Choroid plexus epithelial cell (primary cell): Measurements from ENCODE around the gene SH3TC1.

Experiments used
- DNase-seq: peaks from one replicate; pipeline ENCODE4 v3.0.0-alpha.2; 2010; ENCODE audit warnings: low read depth
- H3K4me3 ChIP-seq: 2 replicates; pipeline ENCODE4 v1.5.1; 2011; ENCODE audit warnings: low read depth, mild to moderate bottlenecking, control low read depth, low read length, moderate library complexity
- TF ChIP-seq, protein P1 (sequence below): conservative IDR thresholded peaks from 2 replicates; pipeline ENCODE4 v1.5.1; 2011; ENCODE audit warnings: low read depth, mild to moderate bottlenecking, control low read depth, inconsistent platforms, low read length, moderate library complexity

SH3TC1 gene

DNA sequence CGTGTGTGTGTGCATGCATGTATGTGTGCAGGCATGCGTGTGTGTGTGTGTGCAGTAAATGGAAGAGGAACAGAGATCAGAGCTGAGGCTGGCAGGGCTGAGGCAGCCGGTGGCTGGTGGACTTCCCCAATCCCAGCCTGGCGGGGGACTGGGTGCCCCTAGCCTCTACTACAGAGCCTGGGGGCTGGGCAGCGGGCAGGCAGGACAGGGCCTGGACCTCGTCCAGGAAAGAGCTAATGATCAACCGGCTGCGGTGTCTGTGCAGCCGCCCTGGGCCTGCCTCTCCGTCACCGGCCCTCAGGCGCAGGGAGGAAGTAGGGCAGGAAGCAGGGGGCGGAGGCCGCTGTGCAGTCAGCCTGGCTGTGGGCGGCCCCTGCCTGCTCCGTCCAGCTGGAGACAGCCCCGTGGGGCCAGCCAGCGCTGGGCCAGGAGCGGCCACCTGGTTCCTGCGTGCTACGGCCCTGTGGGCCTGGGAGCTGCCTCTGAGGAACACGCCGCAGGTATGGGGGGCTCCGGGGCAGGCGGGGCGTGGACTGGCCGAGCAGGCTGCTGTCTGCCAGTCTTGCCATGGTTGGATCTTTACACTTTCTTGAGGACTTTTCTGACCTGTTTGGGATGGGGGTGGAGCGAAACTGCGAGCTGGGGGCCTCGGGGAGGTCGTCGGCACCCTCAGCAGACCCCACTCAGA is at the start of gene SH3TC1:
SH3TC1 (plus strand) TSS at position 385 of the 688 bp plus-strand sequence. CDS start 5,905 bp downstream, outside the sequence.
- TF ChIP-seq, protein P1, sequence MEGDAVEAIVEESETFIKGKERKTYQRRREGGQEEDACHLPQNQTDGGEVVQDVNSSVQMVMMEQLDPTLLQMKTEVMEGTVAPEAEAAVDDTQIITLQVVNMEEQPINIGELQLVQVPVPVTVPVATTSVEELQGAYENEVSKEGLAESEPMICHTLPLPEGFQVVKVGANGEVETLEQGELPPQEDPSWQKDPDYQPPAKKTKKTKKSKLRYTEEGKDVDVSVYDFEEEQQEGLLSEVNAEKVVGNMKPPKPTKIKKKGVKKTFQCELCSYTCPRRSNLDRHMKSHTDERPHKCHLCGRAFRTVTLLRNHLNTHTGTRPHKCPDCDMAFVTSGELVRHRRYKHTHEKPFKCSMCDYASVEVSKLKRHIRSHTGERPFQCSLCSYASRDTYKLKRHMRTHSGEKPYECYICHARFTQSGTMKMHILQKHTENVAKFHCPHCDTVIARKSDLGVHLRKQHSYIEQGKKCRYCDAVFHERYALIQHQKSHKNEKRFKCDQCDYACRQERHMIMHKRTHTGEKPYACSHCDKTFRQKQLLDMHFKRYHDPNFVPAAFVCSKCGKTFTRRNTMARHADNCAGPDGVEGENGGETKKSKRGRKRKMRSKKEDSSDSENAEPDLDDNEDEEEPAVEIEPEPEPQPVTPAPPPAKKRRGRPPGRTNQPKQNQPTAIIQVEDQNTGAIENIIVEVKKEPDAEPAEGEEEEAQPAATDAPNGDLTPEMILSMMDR = no peak
- DNase-seq = peak; percentile 92

GRCh38 chr4:8149664-8150063 is 49.4 kb upstream of the SH3TC1 start:
- TF ChIP-seq, protein P1 = no peak
- H3K4me3 ChIP-seq = no peak overlapping the region
- DNase-seq = no peak

More for the DNA sequence above, at the start of gene SH3TC1:
- H3K4me3 ChIP-seq = peak within 1 kb of the TSS; percentile 62

DNA sequence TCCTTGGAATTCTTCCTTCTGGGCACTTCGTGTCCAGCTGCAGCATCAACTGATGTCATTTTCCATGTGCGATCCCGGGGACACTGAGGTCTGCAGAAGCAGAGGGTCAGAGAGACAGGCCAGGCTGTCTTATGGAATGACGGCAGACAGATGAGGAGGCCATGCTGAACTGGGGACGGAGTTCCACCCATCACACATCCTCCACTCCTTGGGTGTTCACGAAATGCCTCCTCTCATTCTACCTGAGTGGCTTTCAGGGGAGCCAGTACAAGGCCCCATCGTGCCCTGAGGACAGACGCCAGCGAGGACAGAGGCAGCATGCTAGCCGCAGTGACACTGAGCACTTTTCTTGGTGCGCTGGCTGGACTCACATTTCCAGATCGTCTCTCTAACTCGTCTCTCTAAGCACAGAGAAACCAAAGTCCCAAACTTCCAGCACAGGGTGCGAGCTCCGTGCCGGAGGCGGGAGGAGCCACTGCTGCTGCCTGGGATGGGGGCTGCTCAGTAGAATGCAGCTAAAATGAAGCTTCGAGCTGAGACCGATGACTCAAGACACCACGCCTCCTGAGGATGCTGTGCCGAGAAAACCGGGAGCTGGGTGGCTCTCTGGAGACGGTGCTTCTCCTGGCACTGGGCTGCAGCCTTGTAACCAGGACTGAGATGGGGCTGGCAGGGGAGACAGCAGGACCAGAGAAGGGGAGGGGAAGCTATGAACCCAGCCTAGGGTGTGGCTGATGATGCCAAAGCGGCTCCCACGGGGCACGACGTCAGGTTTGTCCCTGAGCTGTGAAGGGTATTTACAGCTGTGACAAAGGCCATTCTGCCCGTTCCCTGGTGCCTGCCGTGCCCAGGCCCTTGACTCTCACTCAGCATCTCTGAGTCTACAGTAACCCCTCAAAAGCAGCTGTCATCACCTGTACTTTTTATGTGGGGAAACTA is 48.7 kb upstream of the SH3TC1 start:
- H3K4me3 ChIP-seq = no peak overlapping the region
- DNase-seq = no peak
- TF ChIP-seq, protein P1 = no peak

DNA sequence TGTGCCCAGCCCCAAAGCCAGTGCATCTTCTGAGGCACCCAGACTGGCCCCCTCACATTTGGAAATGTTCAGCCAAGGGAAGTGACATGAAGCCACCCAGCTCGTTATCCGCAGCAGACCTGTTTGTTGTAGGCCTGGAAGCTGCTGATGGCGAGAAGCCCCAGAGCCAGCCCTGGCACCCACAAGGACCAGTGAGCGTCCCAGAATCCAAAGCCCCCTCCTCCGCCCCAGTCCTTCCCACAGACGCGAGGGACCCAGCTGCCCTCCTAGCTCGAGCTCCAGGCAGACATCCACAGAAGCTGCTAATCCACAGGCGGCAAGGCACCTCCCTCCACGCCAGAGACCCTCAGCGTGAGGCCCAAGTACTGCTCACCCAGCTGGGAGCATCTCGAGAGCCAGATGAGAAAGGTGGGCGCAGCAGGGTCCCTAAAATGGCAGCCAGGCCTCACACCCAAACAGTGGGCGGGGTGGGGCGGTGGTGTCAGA is 47.9 kb upstream of the SH3TC1 start:
- no peak for DNase-seq
- H3K4me3 ChIP-seq = no peak overlapping the region
- TF ChIP-seq, protein P1 = no peak

GRCh38 chr4:8152090-8152864 is 46.8 kb upstream of the SH3TC1 start:
- DNase-seq = no peak
- no peak overlapping the region for H3K4me3 ChIP-seq
- TF ChIP-seq, protein P1 = no peak

DNA sequence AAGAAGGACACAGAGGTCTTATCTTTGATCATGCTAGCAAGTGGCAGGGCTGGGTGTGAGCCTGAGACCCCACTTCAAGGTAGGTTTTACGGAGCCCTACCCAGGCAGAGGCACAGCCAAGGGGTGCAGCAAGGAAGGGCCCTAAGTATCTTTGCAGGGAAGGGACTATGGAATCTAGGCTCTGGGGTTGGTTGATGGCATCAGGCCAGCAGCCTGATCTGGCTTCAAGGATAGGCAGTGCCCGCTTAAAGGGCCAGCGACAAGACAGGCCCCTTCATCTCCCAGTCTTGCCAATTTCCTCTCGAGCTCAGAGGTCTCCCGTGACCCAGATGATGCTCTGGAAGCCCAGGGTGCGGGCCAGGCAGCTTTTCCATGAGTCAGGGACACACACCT is 46.2 kb upstream of the SH3TC1 start:
- DNase-seq = no peak
- no peak overlapping the region for H3K4me3 ChIP-seq
- TF ChIP-seq, protein P1 = no peak
